Measurements from ENCODE around the gene NKAPD1. TPM values are rescaled to one million over a fixed set of nuclear protein-coding genes. Genes with fewer than 3 reads are reported as not detected.
"Not testable (repeated sequence)": the region's sequence is repeated elsewhere in the genome, so short reads cannot be mapped to it uniquely, and the experiment has no call there.

Gene NKAPD1
- total RNA-seq, 1 experiment from 2014 or later = 15.3 TPM

GRCh38 chr11:112044961-112045360, 29.1 kb upstream of the NKAPD1 start (continued):
- no peak for TF ChIP-seq E2F4 (CRISPR knock-in tag; IDR thresholded peaks at IDR 0.05; ENCODE audit: borderline replicate concordance, low read depth)

- H3K36me3 Mint-ChIP-seq = peaks cover 76% of the 10 kb centered on the region
- H3K27me3 Mint-ChIP-seq (ENCODE audit: low read depth); POLR2A ChIA-PET; H3K4me1 Mint-ChIP-seq; H3K27ac Mint-ChIP-seq; H3K4me3 Mint-ChIP-seq; H3K9me3 Mint-ChIP-seq; DNase-seq (ENCODE audit: low spot score); ATAC-seq; CTCF ChIA-PET: not testable (repeated sequence)
Observed at GRCh38 chr11:112046647-112047046, 27.5 kb upstream of the NKAPD1 start.

GRCh38 chr11:112048256-112048655, 25.8 kb upstream of the NKAPD1 start:
- H3K27me3 Mint-ChIP-seq (ENCODE audit: low read depth); H3K4me1 Mint-ChIP-seq; H3K4me3 Mint-ChIP-seq; ATAC-seq; DNase-seq (ENCODE audit: low spot score); H3K9me3 Mint-ChIP-seq; H3K27ac Mint-ChIP-seq; CTCF ChIA-PET: not testable (repeated sequence)
- peaks cover 83% of the 10 kb centered on the region for H3K36me3 Mint-ChIP-seq
- POLR2A ChIA-PET = interaction anchor here (0.7 kb wide), 1 partner anchor 18 kb away, joined by 6 read pairs; no protein-coding TSS in a partner anchor

DNA sequence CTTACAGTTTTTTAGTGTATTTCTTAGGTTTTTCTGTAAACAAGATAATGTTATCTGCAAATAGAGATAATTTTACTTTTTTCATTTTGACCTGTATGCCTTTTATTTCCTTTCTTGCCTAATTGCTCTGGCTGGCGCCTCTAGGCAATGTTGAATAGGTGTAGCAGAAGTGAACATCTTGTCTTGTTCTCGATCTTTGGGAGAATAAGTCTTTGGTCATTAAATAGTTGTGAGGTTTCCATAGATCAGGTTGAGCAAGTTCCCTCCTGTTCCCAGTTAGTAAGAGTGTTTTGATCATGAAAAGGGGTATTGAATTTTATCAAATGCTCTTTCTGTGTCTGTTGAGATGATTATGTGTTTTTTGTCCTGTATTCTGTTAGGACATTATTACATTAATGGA, 24.3 kb upstream of the NKAPD1 start:
- ChIA-PET POLR2A (no interaction called here), CTCF (no interaction called here)
- H3K9me3 Mint-ChIP-seq = no peaks in the 10 kb centered on the region
- no peak overlapping the region for H3K4me3 Mint-ChIP-seq
- H3K4me1 Mint-ChIP-seq = no peaks in the 10 kb centered on the region
- no peak for ATAC-seq
- no peak for DNase-seq (ENCODE audit: low spot score)
- TF ChIP-seq NR1H2 (CRISPR knock-in tag; IDR thresholded peaks at IDR 0.05) = no peak
- TF ChIP-seq, protein P1, sequence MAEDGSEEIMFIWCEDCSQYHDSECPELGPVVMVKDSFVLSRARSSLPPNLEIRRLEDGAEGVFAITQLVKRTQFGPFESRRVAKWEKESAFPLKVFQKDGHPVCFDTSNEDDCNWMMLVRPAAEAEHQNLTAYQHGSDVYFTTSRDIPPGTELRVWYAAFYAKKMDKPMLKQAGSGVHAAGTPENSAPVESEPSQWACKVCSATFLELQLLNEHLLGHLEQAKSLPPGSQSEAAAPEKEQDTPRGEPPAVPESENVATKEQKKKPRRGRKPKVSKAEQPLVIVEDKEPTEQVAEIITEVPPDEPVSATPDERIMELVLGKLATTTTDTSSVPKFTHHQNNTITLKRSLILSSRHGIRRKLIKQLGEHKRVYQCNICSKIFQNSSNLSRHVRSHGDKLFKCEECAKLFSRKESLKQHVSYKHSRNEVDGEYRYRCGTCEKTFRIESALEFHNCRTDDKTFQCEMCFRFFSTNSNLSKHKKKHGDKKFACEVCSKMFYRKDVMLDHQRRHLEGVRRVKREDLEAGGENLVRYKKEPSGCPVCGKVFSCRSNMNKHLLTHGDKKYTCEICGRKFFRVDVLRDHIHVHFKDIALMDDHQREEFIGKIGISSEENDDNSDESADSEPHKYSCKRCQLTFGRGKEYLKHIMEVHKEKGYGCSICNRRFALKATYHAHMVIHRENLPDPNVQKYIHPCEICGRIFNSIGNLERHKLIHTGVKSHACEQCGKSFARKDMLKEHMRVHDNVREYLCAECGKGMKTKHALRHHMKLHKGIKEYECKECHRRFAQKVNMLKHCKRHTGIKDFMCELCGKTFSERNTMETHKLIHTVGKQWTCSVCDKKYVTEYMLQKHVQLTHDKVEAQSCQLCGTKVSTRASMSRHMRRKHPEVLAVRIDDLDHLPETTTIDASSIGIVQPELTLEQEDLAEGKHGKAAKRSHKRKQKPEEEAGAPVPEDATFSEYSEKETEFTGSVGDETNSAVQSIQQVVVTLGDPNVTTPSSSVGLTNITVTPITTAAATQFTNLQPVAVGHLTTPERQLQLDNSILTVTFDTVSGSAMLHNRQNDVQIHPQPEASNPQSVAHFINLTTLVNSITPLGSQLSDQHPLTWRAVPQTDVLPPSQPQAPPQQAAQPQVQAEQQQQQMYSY (CRISPR knock-in tag; IDR thresholded peaks at IDR 0.05) = no peak
- no peaks in the 10 kb centered on the region for H3K27me3 Mint-ChIP-seq (ENCODE audit: low read depth)
- H3K27ac Mint-ChIP-seq = no peak overlapping the region
- peaks cover 79% of the 10 kb centered on the region for H3K36me3 Mint-ChIP-seq

DNA sequence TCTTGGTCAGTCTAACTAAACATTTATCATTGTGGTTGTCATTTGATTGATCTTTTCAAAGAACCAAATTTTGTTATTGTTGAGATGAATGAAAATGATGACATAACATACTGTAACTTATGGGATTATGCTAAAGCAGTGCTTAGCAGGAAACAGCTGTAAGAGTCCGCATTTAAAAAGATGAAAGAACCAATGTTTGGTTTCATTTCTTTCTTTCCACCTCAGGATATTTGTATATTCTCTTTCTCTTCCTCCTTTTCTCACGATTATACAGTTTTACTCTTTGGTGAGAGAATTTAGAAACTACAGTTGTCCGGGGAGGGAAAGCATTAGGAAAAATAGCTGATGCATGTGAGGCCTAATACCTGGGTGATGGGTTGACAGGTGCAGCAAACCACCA, 23.4 kb upstream of the NKAPD1 start:
- peaks cover 73% of the 10 kb centered on the region for H3K36me3 Mint-ChIP-seq

GRCh38 chr11:112051768-112052167, 22.3 kb upstream of the NKAPD1 start:
- ChIA-PET CTCF (no interaction called here), POLR2A (no interaction called here)
- Mint-ChIP-seq H3K36me3 (peaks cover 69% of the 10 kb centered on the region), H3K9me3 (no peaks in the 10 kb centered on the region), H3K27me3 (ENCODE audit: low read depth) (no peaks in the 10 kb centered on the region), H3K27ac (no peak overlapping the region), H3K4me3 (no peak overlapping the region), H3K4me1 (no peaks in the 10 kb centered on the region)
- ATAC-seq (no peak), DNase-seq (ENCODE audit: low spot score) (no peak)
- TF ChIP-seq GTF2I (CRISPR knock-in tag; conservative IDR thresholded peaks at IDR 0.05) = no peak
- no peak for TF ChIP-seq JUN (CRISPR knock-in tag; IDR thresholded peaks at IDR 0.05)
- TF ChIP-seq, protein P2, sequence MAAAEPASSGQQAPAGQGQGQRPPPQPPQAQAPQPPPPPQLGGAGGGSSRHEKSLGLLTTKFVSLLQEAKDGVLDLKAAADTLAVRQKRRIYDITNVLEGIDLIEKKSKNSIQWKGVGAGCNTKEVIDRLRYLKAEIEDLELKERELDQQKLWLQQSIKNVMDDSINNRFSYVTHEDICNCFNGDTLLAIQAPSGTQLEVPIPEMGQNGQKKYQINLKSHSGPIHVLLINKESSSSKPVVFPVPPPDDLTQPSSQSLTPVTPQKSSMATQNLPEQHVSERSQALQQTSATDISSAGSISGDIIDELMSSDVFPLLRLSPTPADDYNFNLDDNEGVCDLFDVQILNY (CRISPR knock-in tag; IDR thresholded peaks at IDR 0.05) = no peak
- no peak for TF ChIP-seq HMGA2 (CRISPR knock-in tag; IDR thresholded peaks at IDR 0.05)
- TF ChIP-seq USF1 (CRISPR knock-in tag; IDR thresholded peaks at IDR 0.05) = no peak
- TF ChIP-seq ZNF232 (CRISPR knock-in tag; IDR thresholded peaks at IDR 0.05) = no peak
- TF ChIP-seq SOX15 (CRISPR knock-in tag; IDR thresholded peaks at IDR 0.05) = no peak
- no peak for TF ChIP-seq MYBL2 (CRISPR knock-in tag; IDR thresholded peaks at IDR 0.05)
- TF ChIP-seq RORB (CRISPR knock-in tag; IDR thresholded peaks at IDR 0.05) = no peak
- TF ChIP-seq OVOL2 (CRISPR knock-in tag; IDR thresholded peaks at IDR 0.05; ENCODE audit: borderline replicate concordance) = no peak
- no peak for TF ChIP-seq ATF6 (CRISPR knock-in tag; IDR thresholded peaks at IDR 0.05)

More for the DNA sequence above, 23.4 kb upstream of the NKAPD1 start:
- POLR2A ChIA-PET = no interaction called here
- Mint-ChIP-seq H3K4me1 (no peaks in the 10 kb centered on the region), H3K27me3 (ENCODE audit: low read depth) (no peaks in the 10 kb centered on the region), H3K4me3 (no peak overlapping the region), H3K27ac (no peak overlapping the region), H3K9me3 (no peaks in the 10 kb centered on the region)
- ATAC-seq (no peak), DNase-seq (ENCODE audit: low spot score) (no peak)
- CTCF ChIA-PET = no interaction called here
- no peak for TF ChIP-seq RORB (CRISPR knock-in tag; IDR thresholded peaks at IDR 0.05)
- TF ChIP-seq NR1H2 (CRISPR knock-in tag; IDR thresholded peaks at IDR 0.05) = no peak
- TF ChIP-seq CREB1 (CRISPR knock-in tag; IDR thresholded peaks at IDR 0.05) = no peak
- TF ChIP-seq ZNF671 (CRISPR knock-in tag; IDR thresholded peaks at IDR 0.05) = no peak
- no peak for TF ChIP-seq ZNF219 (CRISPR knock-in tag; IDR thresholded peaks at IDR 0.05; ENCODE audit: borderline replicate concordance)
- no peak for TF ChIP-seq ZNF263 (CRISPR knock-in tag; IDR thresholded peaks at IDR 0.05; ENCODE audit: low read depth)
- no peak for TF ChIP-seq ZNF423 (CRISPR knock-in tag; IDR thresholded peaks at IDR 0.05)
- TF ChIP-seq HMGA2 (CRISPR knock-in tag; IDR thresholded peaks at IDR 0.05) = no peak
- no peak for TF ChIP-seq ZNF138 (CRISPR knock-in tag; conservative IDR thresholded peaks at IDR 0.05)
- TF ChIP-seq GABPB1 (CRISPR knock-in tag; IDR thresholded peaks at IDR 0.05) = no peak

All from WTC11 (cell line).